C4-2B (cell line): ENCODE data around the gene SNTB2.

ENCODE experiments used
- H3K27ac ChIP-seq: fragments of 450-650 bp; 2 replicates; pipeline ENCODE4 v1.5.1; 2017
- CTCF ChIP-seq: fragments of 450-650 bp; conservative IDR thresholded peaks from 2 replicates; pipeline ENCODE4 v1.5.1; 2017; ENCODE audit warnings: mild to moderate bottlenecking
- ZFX ChIP-seq: fragments of 450-650 bp; IDR thresholded peaks from 2 replicates; pipeline ENCODE4 v1.6.1; 2017

The SNTB2 gene

GRCh38 chr16:69193855-69194254 lies 6.9 kb downstream of the SNTB2 start:
- no peak for TF ChIP-seq CTCF
- TF ChIP-seq ZFX: no peak
- H3K27ac ChIP-seq: no peak overlapping the region

- no peak overlapping the region for H3K27ac ChIP-seq
- TF ChIP-seq CTCF (no peak), ZFX (no peak)
Observed at GRCh38 chr16:69194488-69194887, 7.5 kb downstream of the SNTB2 start.

- H3K27ac ChIP-seq: 0 out of 2 replicates have a peak overlapping the region, but pooled peaks have one; percentile 16
- TF ChIP-seq ZFX (no peak), CTCF (no peak)
Observed at GRCh38 chr16:69195369-69196029, 8.5 kb downstream of the SNTB2 start.

GRCh38 chr16:69197573-69197972 lies 10.6 kb downstream of the SNTB2 start:
- no peak overlapping the region for H3K27ac ChIP-seq
- TF ChIP-seq ZFX: no peak
- no peak for TF ChIP-seq CTCF

GRCh38 chr16:69199382-69199781 lies 12.4 kb downstream of the SNTB2 start:
- no peak overlapping the region for H3K27ac ChIP-seq
- TF ChIP-seq ZFX (no peak), CTCF (no peak)

- TF ChIP-seq ZFX (no peak), CTCF (no peak)
- no peak overlapping the region for H3K27ac ChIP-seq
Observed at GRCh38 chr16:69201291-69201690, 14.3 kb downstream of the SNTB2 start.

- H3K27ac ChIP-seq: no peak overlapping the region
- TF ChIP-seq CTCF (no peak), ZFX (no peak)
Observed at GRCh38 chr16:69201787-69202186, 14.8 kb downstream of the SNTB2 start.
